GM04503 (cell line): ENCODE data around the gene TRPM2.

ENCODE experiments used
- DNase-seq: peaks from one replicate; pipeline ENCODE4 v3.0.0-alpha.2; 2012; ENCODE audit warnings: low read depth

TRPM2 gene

GRCh38 chr21:44485254-44485793, 131.9 kb downstream of the TRPM2 start:
- DNase-seq = no peak

GRCh38 chr21:44485796-44486195, 132.4 kb downstream of the TRPM2 start:
- no peak for DNase-seq

- no peak for DNase-seq
Measured at GRCh38 chr21:44486302-44486701, 132.9 kb downstream of the TRPM2 start.

- no peak for DNase-seq
Measured at GRCh38 chr21:44487831-44488230, 134.4 kb downstream of the TRPM2 start.

GRCh38 chr21:44489962-44490361, 136.5 kb downstream of the TRPM2 start:
- no peak for DNase-seq

GRCh38 chr21:44490405-44490804, 137.0 kb downstream of the TRPM2 start:
- DNase-seq = no peak

- no peak for DNase-seq
Measured at GRCh38 chr21:44490816-44491215, 137.4 kb downstream of the TRPM2 start.
